GM12878 (cell line): ENCODE measurements around the gene RGS14. TPM values are rescaled to one million over a fixed set of nuclear protein-coding genes. Genes with fewer than 3 reads are reported as not detected.

Source experiments
- ATAC-seq: fragments of 200-7000 bp; cut with Tn5 transposase; 3 replicates; pipeline ENCODE4 v1.9.1; 2020; ENCODE audit warnings: mild to moderate bottlenecking, moderate library complexity
- BruUV-seq: library from RNA; stranded (reverse); fragments of 400-500 nt; replicated peaks from 2 replicates; lab custom pipeline; 2021; lab: Mats Ljungman, UMichigan
- CTCF ChIA-PET: fragments of 300-600 bp; sonication (Branson Sonifier 250); formaldehyde crosslinking; extraction: SDS; loops from one replicate; lab custom pipeline; 2021; ENCODE audit warnings: inconsistent platforms; lab: Yijun Ruan, JAX
- POLR2A ChIA-PET: fragments of 350-600 bp; formaldehyde crosslinking; extraction: SDS; loops from one replicate; lab custom pipeline; 2021; ENCODE audit warnings: inconsistent platforms; lab: Charles Lee
- RAD21 ChIA-PET: fragments of 300-600 bp; sonication (Branson Sonifier 250); formaldehyde crosslinking; loops from one replicate; lab custom pipeline; 2023; ENCODE audit warnings: antibody characterized with exemption; ENCODE audit not compliant: unreplicated experiment; lab: Charles Lee
- SMC1A ChIA-PET: fragments of 300-600 bp; sonication (Branson Sonifier 250); formaldehyde crosslinking; loops from one replicate; lab custom pipeline; 2023; ENCODE audit not compliant: unreplicated experiment, uncharacterized antibody; lab: Charles Lee
- DNase-seq: peaks from one replicate; pipeline ENCODE4 v3.0.0-alpha.2; 2011; ENCODE audit warnings: low read depth, low spot score
- FAIRE-seq: peaks from 3 replicates; lab custom pipeline; 2011; peaks lifted over from hg19 to GRCh38; lab: Jason Lieb, UNC
- H2AFZ ChIP-seq: 2 replicates; pipeline ENCODE4 v1.6.0; 2011; ENCODE audit warnings: low read depth, low read length, control low read depth; ENCODE audit not compliant: control insufficient read depth
- H3K27ac ChIP-seq: 2 replicates; pipeline ENCODE4 v1.5.1; 2011; ENCODE audit warnings: control low read depth; ENCODE audit not compliant: control insufficient read depth, insufficient read depth
- H3K27me3 ChIP-seq, 2 experiments: replicated peaks in 1 of 2; 2 replicates each; pipeline versions ENCODE4 v1.6.0 to v1.6.1; 2011; ENCODE audit warnings: low read length in 1 of 2; ENCODE audit not compliant: control insufficient read depth in 2 of 2, insufficient read depth in 2 of 2
- H3K36me3 ChIP-seq, 2 experiments: 2 replicates each; pipeline ENCODE4 v1.5.1; 2011; ENCODE audit warnings: low read length in 1 of 2; ENCODE audit not compliant: control insufficient read depth in 2 of 2, insufficient read depth in 2 of 2
- H3K4me1 ChIP-seq: 2 replicates; pipeline ENCODE4 v1.6.1; 2011; ENCODE audit warnings: mild to moderate bottlenecking, low read length, moderate library complexity, mixed read lengths; ENCODE audit not compliant: control insufficient read depth, insufficient read depth
- H3K4me2 ChIP-seq: 2 replicates; pipeline ENCODE4 v1.6.0; 2011; ENCODE audit warnings: control low read depth; ENCODE audit not compliant: control insufficient read depth, insufficient read depth
- H3K4me3 ChIP-seq: fragments of 200-600 bp; sonication (generic); 2 replicates; pipeline ENCODE4 v1.5.1; 2016
- H3K79me2 ChIP-seq: 2 replicates; pipeline ENCODE4 v1.6.0; 2011; ENCODE audit warnings: low read length; ENCODE audit not compliant: control insufficient read depth, insufficient read depth
- H3K9ac ChIP-seq: 2 replicates; pipeline ENCODE4 v1.8.0; 2011; ENCODE audit warnings: low read length, control low read depth, mixed read lengths; ENCODE audit not compliant: control insufficient read depth, insufficient read depth
- H3K9me3 ChIP-seq: replicated peaks from 3 replicates; pipeline ENCODE4 v1.5.1; 2011; ENCODE audit warnings: mild to moderate bottlenecking, low read length; ENCODE audit not compliant: control insufficient read depth, insufficient read depth
- H4K20me1 ChIP-seq: 2 replicates; pipeline ENCODE4 v1.6.0; 2011; ENCODE audit not compliant: control insufficient read depth, insufficient read depth
- CBFB ChIP-seq: IDR thresholded peaks from 2 replicates; pipeline ENCODE4 v1.6.1; 2016; ENCODE audit warnings: antibody characterized with exemption, low read depth
- CHD4 ChIP-seq: fragments of 200-600 bp; sonication (generic); IDR thresholded peaks from 2 replicates; pipeline ENCODE4 v1.6.1; 2016; ENCODE audit warnings: mild to moderate bottlenecking
- MTA3 ChIP-seq: IDR thresholded peaks from 2 replicates; pipeline ENCODE4 v1.6.1; 2012; ENCODE audit warnings: low read length, inconsistent platforms, borderline replicate concordance
- NBN ChIP-seq: fragments of 450-650 bp; IDR thresholded peaks from 2 replicates; pipeline ENCODE4 v1.6.1; 2016
- NR2C2 ChIP-seq: IDR thresholded peaks from 2 replicates; pipeline ENCODE4 v1.6.1; 2011; ENCODE audit warnings: borderline replicate concordance, low read depth; ENCODE audit not compliant: control insufficient read depth, insufficient read length
- PML ChIP-seq: IDR thresholded peaks from 2 replicates; pipeline ENCODE4 v1.6.1; 2012; ENCODE audit warnings: low read length, inconsistent platforms
- SUZ12 ChIP-seq: fragments of 200-600 bp; sonication (generic); IDR thresholded peaks from one replicate; pipeline ENCODE4 v1.6.1; 2018; ENCODE audit warnings: antibody characterized with exemption, mild to moderate bottlenecking; ENCODE audit not compliant: unreplicated experiment
- ZNF207 ChIP-seq: fragments of 450-650 bp; IDR thresholded peaks from 2 replicates; pipeline ENCODE4 v1.6.1; 2014; ENCODE audit warnings: antibody characterized with exemption, mild to moderate bottlenecking, borderline replicate concordance
- WGBS: methylation state at CpG from one replicate; pipeline ENCODE4 v1.1.6; 2016; ENCODE audit warnings: low lambda C conversion rate; ENCODE audit not compliant: insufficient replicate concordance, insufficient coverage; ENCODE audit errors: missing lambda C conversion rate; 5-methylcytosine and 5-hydroxymethylcytosine counted together
- in situ Hi-C: fragments of 300-500 bp; cut with MboI; formaldehyde crosslinking; loops from 9 replicates; pipeline ENCODE4 v1.14.3; 2018; ENCODE audit warnings: mixed read lengths
- intact Hi-C: fragments of 100-400 bp; cut with micrococcal nuclease; formaldehyde crosslinking; loops from one replicate; pipeline ENCODE4 v1.14.2; 2022; ENCODE audit not compliant: unreplicated experiment
- polyA plus RNA-seq, 11 experiments: library from polyadenylated mRNA; depleted of rRNA in 4 of 11; unstranded in 6 of 11; stranded (reverse) in 5 of 11; fragments of >200 nt; fragmentation: Nextera tagmentation in 4 of 11; fragmentation: Illumina TruSeq in 1 of 11; extraction: Ambion mirVana in 4 of 11; extraction: Trizol in 1 of 11; gene quantifications; 1 replicate in 1 of 11; 2 replicates in 10 of 11; pipeline versions ENCODE4 v1.2.1 to v1.2.3, GENCODE V29; 2011 to 2016; ENCODE audit warnings: inconsistent platforms in 2 of 11, missing spikeins in 2 of 11, low read depth in 1 of 11
- total RNA-seq, 4 experiments: library from RNA; depleted of rRNA in 3 of 4; stranded (reverse); fragments of >200 nt in 3 of 4; fragmentation: Illumina TruSeq in 1 of 4; extraction: Trizol in 1 of 4; gene quantifications; 2 replicates each; pipeline versions ENCODE4 v1.2.1 to v1.2.3, GENCODE V29; 2013 to 2021
- TF ChIP-seq, protein P1 (sequence below), 3 experiments: IDR thresholded peaks in 2 of 3; conservative IDR thresholded peaks in 1 of 3; 2 replicates each; pipeline ENCODE4 v1.5.1; 2011; ENCODE audit warnings: low read depth in 3 of 3, low read length in 3 of 3, mild to moderate bottlenecking in 3 of 3, control low read depth in 2 of 3, moderate library complexity in 2 of 3, inconsistent platforms in 1 of 3, mixed read lengths in 1 of 3; ENCODE audit not compliant: control insufficient read depth in 2 of 3, insufficient read depth in 1 of 3; ENCODE audit errors: extremely low read depth in 1 of 3
- TF ChIP-seq, protein P2 (sequence below): fragments of 450-650 bp; IDR thresholded peaks from 2 replicates; pipeline ENCODE4 v1.6.1; 2016; ENCODE audit warnings: mild to moderate bottlenecking
- TF ChIP-seq, protein P3 (sequence below): fragments of 450-650 bp; IDR thresholded peaks from 2 replicates; pipeline ENCODE4 v1.6.1; 2018; ENCODE audit warnings: borderline replicate concordance, mild to moderate bottlenecking; ENCODE audit not compliant: partially characterized antibody
- TF ChIP-seq, protein P4 (sequence below): fragments of 450-650 bp; formaldehyde crosslinking; IDR thresholded peaks from 2 replicates; pipeline ENCODE4 v1.5.0; 2022; ENCODE audit warnings: mild to moderate bottlenecking, missing genetic modification characterization

Gene RGS14
- total and polyA plus RNA-seq, 10 of the 15 experiments (the other 5 are each of a cell fraction or from before 2014, with no cell fraction given), result 0.19 to 88.7 (median 54.8) TPM

DNA sequence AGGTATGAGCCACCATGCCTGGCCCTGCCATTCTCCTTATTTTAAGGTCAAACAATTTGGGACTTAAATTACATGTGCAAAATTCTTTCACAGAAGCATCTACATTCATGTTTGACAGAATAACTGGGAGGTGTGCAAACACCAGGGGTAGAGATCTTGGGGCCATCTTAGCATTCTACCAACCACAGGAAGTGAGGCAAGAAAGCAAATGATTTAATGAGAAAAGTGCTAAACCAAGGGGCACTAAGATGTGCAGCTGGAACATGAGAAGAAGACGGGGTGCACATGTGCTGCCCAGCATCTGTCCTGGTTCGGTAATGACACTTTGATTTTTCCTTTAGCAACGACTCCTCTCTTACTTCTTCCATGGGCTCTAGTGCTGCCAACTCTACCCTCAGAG, 52.9 kb downstream of the RGS14 start:
- H3K9ac ChIP-seq, result no peak overlapping the region
- ChIA-PET POLR2A (interaction anchor here (11.0 kb wide), 1 partner anchor 18 kb away, joined by 174 read pairs; the partner anchor contains the start of gene GRK6), RAD21 (interaction anchor here (0.8 to 1.8 kb wide), 3 partner anchors 21 to 45 kb away, joined by 3 to 5 read pairs (median 4); no protein-coding TSS in a partner anchor), SMC1A (interaction anchor here (0.9 to 3.1 kb wide), 5 partner anchors 12 to 38 kb away, joined by 3 to 14 read pairs (median 3); partner anchors contain the start of gene GRK6), CTCF (interaction anchor here (0.7 to 1.6 kb wide), 2 partner anchors 44 to 45 kb away, joined by 4 to 6 read pairs; no protein-coding TSS in a partner anchor)
- peaks cover 22% of the 10 kb centered on the region for H3K4me1 ChIP-seq
- in situ Hi-C loops, result no loop called here
- no peak overlapping the region for H3K4me2 ChIP-seq
- DNase-seq (no peak), ATAC-seq (no peak), FAIRE-seq (no peak)
- no peak for TF ChIP-seq NBN
- no peak for TF ChIP-seq CHD4
- TF ChIP-seq, protein P1, sequence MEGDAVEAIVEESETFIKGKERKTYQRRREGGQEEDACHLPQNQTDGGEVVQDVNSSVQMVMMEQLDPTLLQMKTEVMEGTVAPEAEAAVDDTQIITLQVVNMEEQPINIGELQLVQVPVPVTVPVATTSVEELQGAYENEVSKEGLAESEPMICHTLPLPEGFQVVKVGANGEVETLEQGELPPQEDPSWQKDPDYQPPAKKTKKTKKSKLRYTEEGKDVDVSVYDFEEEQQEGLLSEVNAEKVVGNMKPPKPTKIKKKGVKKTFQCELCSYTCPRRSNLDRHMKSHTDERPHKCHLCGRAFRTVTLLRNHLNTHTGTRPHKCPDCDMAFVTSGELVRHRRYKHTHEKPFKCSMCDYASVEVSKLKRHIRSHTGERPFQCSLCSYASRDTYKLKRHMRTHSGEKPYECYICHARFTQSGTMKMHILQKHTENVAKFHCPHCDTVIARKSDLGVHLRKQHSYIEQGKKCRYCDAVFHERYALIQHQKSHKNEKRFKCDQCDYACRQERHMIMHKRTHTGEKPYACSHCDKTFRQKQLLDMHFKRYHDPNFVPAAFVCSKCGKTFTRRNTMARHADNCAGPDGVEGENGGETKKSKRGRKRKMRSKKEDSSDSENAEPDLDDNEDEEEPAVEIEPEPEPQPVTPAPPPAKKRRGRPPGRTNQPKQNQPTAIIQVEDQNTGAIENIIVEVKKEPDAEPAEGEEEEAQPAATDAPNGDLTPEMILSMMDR (IDR thresholded peaks at IDR 0.05 in 2 of 3, conservative IDR thresholded peaks at IDR 0.05 in 1 of 3; ENCODE audit: control insufficient read depth in 2 of 3, extremely low read depth in 1 of 3, insufficient read depth in 1 of 3, low read depth in 3 of 3, low read length in 3 of 3), result no peak
- TF ChIP-seq, protein P2, sequence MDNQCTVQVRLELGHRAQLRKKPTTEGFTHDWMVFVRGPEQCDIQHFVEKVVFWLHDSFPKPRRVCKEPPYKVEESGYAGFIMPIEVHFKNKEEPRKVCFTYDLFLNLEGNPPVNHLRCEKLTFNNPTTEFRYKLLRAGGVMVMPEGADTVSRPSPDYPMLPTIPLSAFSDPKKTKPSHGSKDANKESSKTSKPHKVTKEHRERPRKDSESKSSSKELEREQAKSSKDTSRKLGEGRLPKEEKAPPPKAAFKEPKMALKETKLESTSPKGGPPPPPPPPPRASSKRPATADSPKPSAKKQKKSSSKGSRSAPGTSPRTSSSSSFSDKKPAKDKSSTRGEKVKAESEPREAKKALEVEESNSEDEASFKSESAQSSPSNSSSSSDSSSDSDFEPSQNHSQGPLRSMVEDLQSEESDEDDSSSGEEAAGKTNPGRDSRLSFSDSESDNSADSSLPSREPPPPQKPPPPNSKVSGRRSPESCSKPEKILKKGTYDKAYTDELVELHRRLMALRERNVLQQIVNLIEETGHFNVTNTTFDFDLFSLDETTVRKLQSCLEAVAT, result no peak
- TF ChIP-seq, protein P3, sequence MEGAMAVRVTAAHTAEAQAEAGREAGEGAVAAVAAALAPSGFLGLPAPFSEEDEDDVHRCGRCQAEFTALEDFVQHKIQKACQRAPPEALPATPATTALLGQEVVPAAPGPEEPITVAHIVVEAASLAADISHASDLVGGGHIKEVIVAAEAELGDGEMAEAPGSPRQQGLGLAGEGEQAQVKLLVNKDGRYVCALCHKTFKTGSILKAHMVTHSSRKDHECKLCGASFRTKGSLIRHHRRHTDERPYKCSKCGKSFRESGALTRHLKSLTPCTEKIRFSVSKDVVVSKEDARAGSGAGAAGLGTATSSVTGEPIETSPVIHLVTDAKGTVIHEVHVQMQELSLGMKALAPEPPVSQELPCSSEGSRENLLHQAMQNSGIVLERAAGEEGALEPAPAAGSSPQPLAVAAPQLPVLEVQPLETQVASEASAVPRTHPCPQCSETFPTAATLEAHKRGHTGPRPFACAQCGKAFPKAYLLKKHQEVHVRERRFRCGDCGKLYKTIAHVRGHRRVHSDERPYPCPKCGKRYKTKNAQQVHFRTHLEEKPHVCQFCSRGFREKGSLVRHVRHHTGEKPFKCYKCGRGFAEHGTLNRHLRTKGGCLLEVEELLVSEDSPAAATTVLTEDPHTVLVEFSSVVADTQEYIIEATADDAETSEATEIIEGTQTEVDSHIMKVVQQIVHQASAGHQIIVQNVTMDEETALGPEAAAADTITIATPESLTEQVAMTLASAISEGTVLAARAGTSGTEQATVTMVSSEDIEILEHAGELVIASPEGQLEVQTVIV, result no peak
- TF ChIP-seq, protein P4, sequence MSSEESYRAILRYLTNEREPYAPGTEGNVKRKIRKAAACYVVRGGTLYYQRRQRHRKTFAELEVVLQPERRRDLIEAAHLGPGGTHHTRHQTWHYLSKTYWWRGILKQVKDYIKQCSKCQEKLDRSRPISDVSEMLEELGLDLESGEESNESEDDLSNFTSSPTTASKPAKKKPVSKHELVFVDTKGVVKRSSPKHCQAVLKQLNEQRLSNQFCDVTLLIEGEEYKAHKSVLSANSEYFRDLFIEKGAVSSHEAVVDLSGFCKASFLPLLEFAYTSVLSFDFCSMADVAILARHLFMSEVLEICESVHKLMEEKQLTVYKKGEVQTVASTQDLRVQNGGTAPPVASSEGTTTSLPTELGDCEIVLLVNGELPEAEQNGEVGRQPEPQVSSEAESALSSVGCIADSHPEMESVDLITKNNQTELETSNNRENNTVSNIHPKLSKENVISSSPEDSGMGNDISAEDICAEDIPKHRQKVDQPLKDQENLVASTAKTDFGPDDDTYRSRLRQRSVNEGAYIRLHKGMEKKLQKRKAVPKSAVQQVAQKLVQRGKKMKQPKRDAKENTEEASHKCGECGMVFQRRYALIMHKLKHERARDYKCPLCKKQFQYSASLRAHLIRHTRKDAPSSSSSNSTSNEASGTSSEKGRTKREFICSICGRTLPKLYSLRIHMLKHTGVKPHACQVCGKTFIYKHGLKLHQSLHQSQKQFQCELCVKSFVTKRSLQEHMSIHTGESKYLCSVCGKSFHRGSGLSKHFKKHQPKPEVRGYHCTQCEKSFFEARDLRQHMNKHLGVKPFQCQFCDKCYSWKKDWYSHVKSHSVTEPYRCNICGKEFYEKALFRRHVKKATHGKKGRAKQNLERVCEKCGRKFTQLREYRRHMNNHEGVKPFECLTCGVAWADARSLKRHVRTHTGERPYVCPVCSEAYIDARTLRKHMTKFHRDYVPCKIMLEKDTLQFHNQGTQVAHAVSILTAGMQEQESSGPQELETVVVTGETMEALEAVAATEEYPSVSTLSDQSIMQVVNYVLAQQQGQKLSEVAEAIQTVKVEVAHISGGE (CRISPR knock-in tag), result no peak
- no peak for TF ChIP-seq CBFB
- TF ChIP-seq NR2C2, result no peak
- TF ChIP-seq ZNF207, result no peak
- no peak for TF ChIP-seq MTA3
- TF ChIP-seq PML, result no peak
- TF ChIP-seq SUZ12, result no peak
- no peaks in the 10 kb centered on the region for H3K9me3 ChIP-seq
- no peaks in the 10 kb centered on the region for H3K79me2 ChIP-seq
- no peak overlapping the region for H3K4me3 ChIP-seq
- intact Hi-C loops, result no loop called here
- H3K36me3 ChIP-seq, result no peaks in the 10 kb centered on the region
- WGBS, result 54% methylated on average over 3 of the region's 3 CpGs
- H4K20me1 ChIP-seq, result no peaks in the 10 kb centered on the region
- BruUV-seq, result no TSS peak
- H2AFZ ChIP-seq, result no peak overlapping the region
- H3K27me3 ChIP-seq, result no peaks in the 10 kb centered on the region; a peak in 1 of 4 replicates
- no peak overlapping the region for H3K27ac ChIP-seq
